Psoas muscle (tissue), 8 donors: ENCODE measurements around the gene PDLIM7. TPM values are rescaled to one million over a fixed set of nuclear protein-coding genes. Genes with fewer than 3 reads are reported as not detected.

Experiments
- ATAC-seq, 4 donors: fragments of 200-7000 bp; cut with Tn5 transposase; one replicate each; pipeline ENCODE4 v1.9.1; 2020; ENCODE audit warnings: moderate library complexity in 3 of 4, mild to moderate bottlenecking in 2 of 4
- DNase-seq, 2 donors: peaks; one replicate each; pipeline ENCODE4 v3.0.0-alpha.2; 2020
- H3K27ac ChIP-seq: fragments of 200-600 bp; one replicate; pipeline ENCODE4 v1.8.0; 2022
- H3K27me3 ChIP-seq, 3 donors: fragments of 200-600 bp in 1 of 3; one replicate each; pipeline versions ENCODE4 v1.6.1 to v1.8.0; 2013 to 2022; ENCODE audit warnings: low read length in 2 of 3, mild to moderate bottlenecking in 2 of 3, moderate library complexity in 1 of 3; ENCODE audit not compliant: insufficient read depth in 3 of 3
- H3K36me3 ChIP-seq, 2 donors: fragments of 200-600 bp in 1 of 2; one replicate each; pipeline versions ENCODE4 v1.6.1 to v1.8.0; 2013 to 2022; ENCODE audit warnings: low read depth in 1 of 2, mild to moderate bottlenecking in 1 of 2, moderate library complexity in 1 of 2; ENCODE audit not compliant: insufficient read depth in 1 of 2
- H3K4me1 ChIP-seq: fragments of 200-600 bp; one replicate; pipeline ENCODE4 v1.8.0; 2022
- H3K4me3 ChIP-seq: fragments of 200-600 bp; one replicate; pipeline ENCODE4 v1.8.0; 2022; ENCODE audit warnings: mild to moderate bottlenecking
- H3K9me3 ChIP-seq: fragments of 200-600 bp; one replicate; pipeline ENCODE4 v1.8.0; 2022
- CTCF ChIP-seq: fragments of 200-600 bp; IDR thresholded peaks from one replicate; pipeline ENCODE4 v1.8.0; 2022; ENCODE audit warnings: antibody characterized with exemption
- WGBS, 3 donors: extraction: QIAGEN DNeasy Blood & Tissue Kit; methylation state at CpG; one replicate each; pipeline versions ENCODE4 v1.1.6 to v1.1.7; 2013; 5-methylcytosine and 5-hydroxymethylcytosine counted together
- intact Hi-C, 2 donors: fragments of 100-400 bp; cut with DNase I; formaldehyde crosslinking; loops; one replicate each; pipeline versions ENCODE4 v1.11.0 to v1.14.2; 2022
- polyA plus RNA-seq, 3 donors: library from polyadenylated mRNA; stranded (reverse); fragments of 200-250 nt; gene quantifications; one replicate each; pipeline ENCODE4 v1.2.3, GENCODE V29; 2013
- total RNA-seq, 4 donors: library from RNA; stranded (reverse); fragmentation: NEBNext Ultra II Directional in 2 of 4; extraction: Animal tissue kit (Norgen Biotek cat#: 25700) in 2 of 4; gene quantifications; one replicate each; pipeline versions ENCODE4 v1.2.1 to v1.2.4, GENCODE V29; 2021 to 2023
- donor health status: healthy with polysubstance abuse.
- donor health status: DM: no; HTN: no; CAD: no; lungs with moderate emphysema.
- donor health status: Bipolar disorder and iron deficiency.
- donor health status: healthy.
- donor health status: DM: yes; HTN: yes; CAD: no.
- donor health status: DM: no; HTN: no; CAD: no.
- donor health status: DM: no; HTN: no; CAD: no.
- donor health status: DM: yes; HTN: yes; CAD: no.

The PDLIM7 gene
- total and polyA plus RNA-seq, 7 donors, result 134 to 254 (median 174) TPM

GRCh38 chr5:177466861-177467260 lies 30.5 kb downstream of the PDLIM7 start:
- intact Hi-C loops, result no loop called here
- Histone ChIP-seq H3K27ac (no peak overlapping the region), H3K27me3 (no peaks in the 10 kb centered on the region), H3K4me3 (no peak overlapping the region), H3K4me1 (no peaks in the 10 kb centered on the region), H3K36me3 (peaks cover 0 to 19% of the 10 kb centered on the region in 2 donors), H3K9me3 (no peaks in the 10 kb centered on the region)
- no peak for TF ChIP-seq CTCF
- ATAC-seq, result no peak
- 89 to 94% (median 89%) methylated on average over 23 to 25 of the region's 25 CpGs for WGBS, 3 donors
- DNase-seq, result no peak

GRCh38 chr5:177465044-177465443 lies 32.4 kb downstream of the PDLIM7 start:
- H3K36me3 ChIP-seq, result peaks cover 0 to 19% of the 10 kb centered on the region in 2 donors
- WGBS, 3 donors, result 93 to 99% (median 99%) methylated on average over 11 of the region's 11 CpGs
- TF ChIP-seq CTCF, result no peak

GRCh38 chr5:177462021-177462670 lies 35.3 kb downstream of the PDLIM7 start:
- ATAC-seq (peak in 2 of 4 donors; percentile 21 to 24), DNase-seq (peak in 1 of 2 donors; percentile 74)
- H3K4me1 ChIP-seq, result peaks cover 3% of the 10 kb centered on the region
- peak overlapping the region; percentile 32 for H3K27ac ChIP-seq
- peaks cover 0 to 23% of the 10 kb centered on the region in 2 donors for H3K36me3 ChIP-seq
- 73 to 76% (median 75%) methylated on average over 27 of the region's 27 CpGs for WGBS, 3 donors
- no peaks in the 10 kb centered on the region for H3K27me3 ChIP-seq
- intact Hi-C loops, result no loop called here
- no peak for TF ChIP-seq CTCF
- peak overlapping the region; percentile 28 for H3K4me3 ChIP-seq
- H3K9me3 ChIP-seq, result no peaks in the 10 kb centered on the region

More at GRCh38 chr5:177465044-177465443, 32.4 kb downstream of the PDLIM7 start:
- no peaks in the 10 kb centered on the region for H3K9me3 ChIP-seq
- intact Hi-C loops, result no loop called here
- no peak overlapping the region for H3K4me3 ChIP-seq
- H3K27ac ChIP-seq, result no peak overlapping the region
- H3K27me3 ChIP-seq, result no peaks in the 10 kb centered on the region
- DNase-seq (no peak), ATAC-seq (no peak)
- H3K4me1 ChIP-seq, result no peaks in the 10 kb centered on the region

- no peak for TF ChIP-seq CTCF
- Histone ChIP-seq H3K36me3 (peaks cover 0 to 5% of the 10 kb centered on the region in 2 donors), H3K4me1 (peaks cover 11% of the 10 kb centered on the region), H3K27me3 (no peaks in the 10 kb centered on the region), H3K9me3 (no peaks in the 10 kb centered on the region), H3K27ac (no peak overlapping the region), H3K4me3 (no peak overlapping the region)
- ATAC-seq, result no peak
- WGBS, 3 donors, result 92 to 96% (median 92%) methylated on average over 24 to 28 of the region's 28 CpGs
- intact Hi-C loops, result loop anchor here in 1 of 2 donors (10.0 kb wide), 1 partner anchor 145 kb away; the partner anchor contains the start of gene MXD3
- peak in 1 of 2 donors; percentile 55 for DNase-seq
Observed at GRCh38 chr5:177459819-177460628, 37.4 kb downstream of the PDLIM7 start.
